Ishikawa (cell line): Measurements from ENCODE around the gene TTPAL.

Source experiments
- CEBPB ChIP-seq: IDR thresholded peaks from 2 replicates; pipeline ENCODE4 v1.6.1; 2012
- CREB1 ChIP-seq: IDR thresholded peaks from 2 replicates; pipeline ENCODE4 v1.6.1; 2012; ENCODE audit warnings: low read depth
- EGR1 ChIP-seq: IDR thresholded peaks from 2 replicates; pipeline ENCODE4 v1.6.1; 2012
- EP300 ChIP-seq: IDR thresholded peaks from 2 replicates; pipeline ENCODE4 v1.6.1; 2012; ENCODE audit warnings: borderline replicate concordance
- FOXM1 ChIP-seq: IDR thresholded peaks from 2 replicates; pipeline ENCODE4 v1.6.1; 2012; ENCODE audit warnings: low read depth, borderline replicate concordance
- MAX ChIP-seq: IDR thresholded peaks from 2 replicates; pipeline ENCODE4 v1.6.1; 2012
- NFIC ChIP-seq: IDR thresholded peaks from 2 replicates; pipeline ENCODE4 v1.6.1; 2012
- RAD21 ChIP-seq: IDR thresholded peaks from 2 replicates; pipeline ENCODE4 v1.6.1; 2012; ENCODE audit warnings: low read depth
- REST ChIP-seq: IDR thresholded peaks from 2 replicates; pipeline ENCODE4 v1.6.1; 2012; ENCODE audit warnings: low read depth, mild to moderate bottlenecking
- TAF1 ChIP-seq: IDR thresholded peaks from 2 replicates; pipeline ENCODE4 v1.6.1; 2012; ENCODE audit warnings: low read depth, mild to moderate bottlenecking
- TCF12 ChIP-seq: IDR thresholded peaks from 2 replicates; pipeline ENCODE4 v1.6.1; 2012; ENCODE audit warnings: low read depth
- TEAD4 ChIP-seq: IDR thresholded peaks from 2 replicates; pipeline ENCODE4 v1.6.1; 2012
- USF1 ChIP-seq: IDR thresholded peaks from 2 replicates; pipeline ENCODE4 v1.6.1; 2012
- YY1 ChIP-seq: IDR thresholded peaks from 2 replicates; pipeline ENCODE4 v1.6.1; 2012; ENCODE audit warnings: low read depth
- ZBTB7A ChIP-seq: IDR thresholded peaks from 2 replicates; pipeline ENCODE4 v1.6.1; 2012; ENCODE audit warnings: low read depth

The TTPAL gene

GRCh38 chr20:44430270-44431065, 45.2 kb upstream of the TTPAL start:
- no peak for TF ChIP-seq TEAD4
- TF ChIP-seq TAF1: no peak
- no peak for TF ChIP-seq RAD21
- no peak for TF ChIP-seq CEBPB
- TF ChIP-seq EGR1: no peak
- no peak for TF ChIP-seq NFIC
- no peak for TF ChIP-seq ZBTB7A
- no peak for TF ChIP-seq EP300
- TF ChIP-seq REST: no peak
- no peak for TF ChIP-seq MAX
- no peak for TF ChIP-seq FOXM1
- no peak for TF ChIP-seq USF1
- TF ChIP-seq CREB1: no peak
- no peak for TF ChIP-seq TCF12
- no peak for TF ChIP-seq YY1

GRCh38 chr20:44431118-44431501, 44.6 kb upstream of the TTPAL start:
- no peak for TF ChIP-seq TAF1
- TF ChIP-seq MAX: no peak
- no peak for TF ChIP-seq USF1
- no peak for TF ChIP-seq YY1
- no peak for TF ChIP-seq EGR1
- no peak for TF ChIP-seq TEAD4
- TF ChIP-seq FOXM1: no peak
- TF ChIP-seq CREB1: no peak
- no peak for TF ChIP-seq EP300
- TF ChIP-seq RAD21: no peak
- TF ChIP-seq NFIC: no peak
- TF ChIP-seq CEBPB: no peak
- TF ChIP-seq ZBTB7A: no peak
- no peak for TF ChIP-seq TCF12
- no peak for TF ChIP-seq REST

GRCh38 chr20:44431502-44432234, 44.0 kb upstream of the TTPAL start:
- TF ChIP-seq FOXM1: no peak
- no peak for TF ChIP-seq RAD21
- TF ChIP-seq ZBTB7A: no peak
- no peak for TF ChIP-seq CREB1
- TF ChIP-seq USF1: no peak
- no peak for TF ChIP-seq TEAD4
- no peak for TF ChIP-seq TAF1
- no peak for TF ChIP-seq NFIC
- no peak for TF ChIP-seq EP300
- no peak for TF ChIP-seq TCF12
- TF ChIP-seq CEBPB: no peak
- no peak for TF ChIP-seq EGR1
- no peak for TF ChIP-seq MAX
- TF ChIP-seq YY1: no peak
- no peak for TF ChIP-seq REST
